Measurements from ENCODE around the gene SPPL2A.

Gene SPPL2A

GRCh38 chr15:50774450-50774849 is 8.9 kb upstream of the SPPL2A start:
- DNase-seq = no peak
- intact Hi-C loops (cut with DNase I) = no loop called here

- DNase-seq = no peak
- intact Hi-C loops (cut with DNase I) = no loop called here
These were observed 7.9 kb upstream of the SPPL2A start for GRCh38 chr15:50773389-50773788.

- no peak for DNase-seq
- intact Hi-C loops (cut with DNase I) = no loop called here
These were observed 1.9 kb upstream of the SPPL2A start for GRCh38 chr15:50767332-50767861.

GRCh38 chr15:50764461-50765194 is 878 bp downstream of the SPPL2A start:
- no peak for DNase-seq
- intact Hi-C loops (cut with DNase I) = no loop called here

GRCh38 chr15:50758712-50759205 is 6.7 kb downstream of the SPPL2A start:
- no peak for DNase-seq
- intact Hi-C loops (cut with DNase I) = no loop called here

GRCh38 chr15:50753463-50753862 is 12.0 kb downstream of the SPPL2A start:
- DNase-seq = no peak
- intact Hi-C loops (cut with DNase I) = no loop called here

GRCh38 chr15:50751394-50751793 is 14.1 kb downstream of the SPPL2A start:
- DNase-seq = no peak
- intact Hi-C loops (cut with DNase I) = no loop called here

- intact Hi-C loops (cut with DNase I) = no loop called here
- no peak for DNase-seq
These were observed 15.2 kb downstream of the SPPL2A start for GRCh38 chr15:50750227-50750705.

GRCh38 chr15:50747523-50747922 is 18.0 kb downstream of the SPPL2A start:
- intact Hi-C loops (cut with DNase I) = no loop called here

GRCh38 chr15:50744601-50745000 is 20.9 kb downstream of the SPPL2A start:
- DNase-seq = no peak
- intact Hi-C loops (cut with DNase I) = no loop called here

More at GRCh38 chr15:50747523-50747922, 18.0 kb downstream of the SPPL2A start:
- DNase-seq = no peak

GRCh38 chr15:50740955-50741354 is 24.6 kb downstream of the SPPL2A start:
- no peak for DNase-seq
- intact Hi-C loops (cut with DNase I) = no loop called here

- no peak for DNase-seq
- intact Hi-C loops (cut with DNase I) = no loop called here
These were observed 28.7 kb downstream of the SPPL2A start for GRCh38 chr15:50736823-50737222.

GRCh38 chr15:50735156-50735555 is 30.4 kb downstream of the SPPL2A start:
- DNase-seq = no peak
- intact Hi-C loops (cut with DNase I) = no loop called here

- no peak for DNase-seq
- intact Hi-C loops (cut with DNase I) = no loop called here
These were observed 39.2 kb downstream of the SPPL2A start for GRCh38 chr15:50726315-50726714.

- no peak for DNase-seq
- intact Hi-C loops (cut with DNase I) = no loop called here
These were observed 46.8 kb downstream of the SPPL2A start for GRCh38 chr15:50718700-50719125.

GRCh38 chr15:50712018-50712417 is 53.5 kb downstream of the SPPL2A start:
- DNase-seq = no peak
- intact Hi-C loops (cut with DNase I) = no loop called here

- intact Hi-C loops (cut with DNase I) = no loop called here
- DNase-seq = no peak
These were observed 54.9 kb downstream of the SPPL2A start for GRCh38 chr15:50710585-50710984.

- intact Hi-C loops (cut with DNase I) = no loop called here
- DNase-seq = no peak
These were observed 57.6 kb downstream of the SPPL2A start for GRCh38 chr15:50707878-50708427.

GRCh38 chr15:50702762-50703334 is 62.7 kb downstream of the SPPL2A start:
- DNase-seq = no peak
- intact Hi-C loops (cut with DNase I) = no loop called here

- DNase-seq = no peak
- intact Hi-C loops (cut with DNase I) = no loop called here
These were observed 67.4 kb downstream of the SPPL2A start for GRCh38 chr15:50698101-50698500.
